HG03280 (cell line): ENCODE results near the gene TSHR.
"Not testable (repeated sequence)": the region's sequence is repeated elsewhere in the genome, so short reads cannot be mapped to it uniquely, and the experiment has no call there.

ENCODE experiments used
- ATAC-seq: cut with Tn5 transposase; IDR thresholded peaks from one replicate; pipeline ENCODE4 v1.9.1; 2021; ENCODE audit warnings: mild to moderate bottlenecking, moderate library complexity; ENCODE audit not compliant: unreplicated experiment

TSHR gene

DNA sequence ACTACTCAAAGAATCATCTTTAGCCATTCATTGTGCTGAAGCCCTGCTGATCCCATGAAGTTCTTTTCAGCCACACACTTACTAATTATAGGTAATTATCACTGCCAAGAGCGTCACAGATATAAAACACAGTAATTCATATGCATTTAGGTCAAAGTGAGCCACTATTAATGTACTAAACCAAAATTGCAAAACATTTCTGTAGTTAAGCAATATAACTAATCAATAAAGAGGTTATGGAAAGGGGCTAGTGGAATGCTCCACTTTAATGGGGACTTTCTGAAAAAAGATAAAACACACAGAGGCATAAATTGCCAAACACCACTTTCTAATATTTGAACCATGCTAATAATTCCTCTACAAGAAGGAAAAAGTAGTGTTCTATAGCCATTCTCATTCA is 7.1 kb upstream of the TSHR start:
- ATAC-seq = no peak

DNA sequence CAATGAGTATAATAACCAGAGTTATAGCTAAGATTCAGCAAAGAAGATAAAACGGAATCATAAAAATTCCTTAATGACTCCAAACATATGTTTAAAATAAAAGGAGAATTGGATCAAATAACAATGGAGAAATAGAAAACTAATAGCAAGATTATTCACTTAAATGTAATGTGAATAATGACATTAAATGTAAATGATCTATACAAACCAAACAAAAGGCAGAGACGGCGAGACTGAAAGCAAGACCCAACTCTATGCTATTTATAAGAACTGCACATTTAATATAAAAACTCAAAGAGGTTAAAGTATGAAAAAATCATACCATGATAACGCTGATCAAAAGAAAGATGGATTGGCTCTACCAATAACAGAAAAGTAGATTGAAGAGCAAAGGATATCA is 3.9 kb upstream of the TSHR start:
- no peak for ATAC-seq

DNA sequence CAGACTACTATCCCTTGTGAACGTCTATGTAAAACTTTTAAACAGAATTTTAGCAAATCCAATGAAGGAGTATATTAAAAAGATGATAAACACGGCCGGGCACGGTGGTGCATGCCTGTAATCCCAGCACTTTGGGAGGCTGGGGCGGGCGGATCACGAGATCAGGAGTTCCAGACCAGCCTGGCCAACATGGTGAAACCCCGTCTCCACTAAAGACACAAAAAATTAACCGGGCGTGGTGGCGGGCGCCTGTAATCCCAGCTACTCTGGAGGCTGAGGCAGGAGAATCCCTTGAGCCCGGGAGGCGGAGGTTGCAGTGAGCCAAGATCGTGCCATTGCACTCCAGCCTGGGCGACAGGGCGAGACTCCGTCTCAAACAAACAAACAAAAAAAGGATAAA is 2.2 kb upstream of the TSHR start:
- ATAC-seq = not testable (repeated sequence)

DNA sequence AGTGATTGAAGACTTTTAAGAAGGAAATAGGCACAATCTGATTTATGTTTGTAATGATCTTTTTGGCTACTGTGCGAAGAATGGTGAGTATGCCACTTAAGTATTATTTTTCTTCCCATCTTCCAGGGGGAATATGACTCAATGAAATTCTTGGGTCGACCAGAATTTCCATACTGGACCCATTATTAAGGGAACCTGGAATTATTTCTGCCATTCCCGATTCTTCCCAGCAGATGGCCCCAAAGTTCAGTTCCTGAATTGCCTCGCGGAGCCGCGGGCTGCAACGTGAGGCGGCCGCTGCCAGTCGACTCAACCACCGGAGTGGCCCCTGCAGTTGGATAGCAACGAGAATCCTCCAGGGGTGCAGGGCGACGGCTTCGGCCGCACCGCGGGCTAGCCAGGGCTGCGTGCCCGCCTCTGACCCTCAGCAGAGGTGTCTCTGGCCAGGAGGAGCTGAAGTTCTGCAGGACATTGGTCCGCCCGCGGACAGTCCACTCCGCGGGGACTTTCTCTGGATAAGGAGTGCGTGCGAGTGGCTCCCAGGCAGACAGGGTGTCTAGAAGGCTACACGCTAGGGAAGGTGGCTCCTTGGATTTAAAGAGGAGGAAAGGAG is 628 bp upstream of the TSHR start:
- ATAC-seq = no peak

DNA sequence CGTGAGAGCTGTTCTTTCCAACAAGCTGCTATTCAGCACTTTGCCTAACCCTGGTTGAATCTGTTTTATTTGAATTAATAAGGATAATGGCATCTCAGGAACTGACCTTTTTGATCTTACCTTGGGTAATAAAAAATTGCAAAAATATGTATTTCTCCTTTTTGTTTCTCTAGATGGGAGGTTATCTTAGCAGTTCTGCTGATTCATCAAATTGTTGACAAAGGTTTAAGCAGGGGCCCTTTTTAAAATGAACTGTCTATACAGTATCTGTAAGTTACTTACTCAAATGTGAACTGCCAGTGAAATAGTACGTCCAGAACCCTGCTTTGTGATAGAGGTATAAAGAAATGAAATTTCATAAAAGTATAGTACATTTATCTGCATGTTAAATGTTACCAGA is 681 bp downstream of the TSHR start:
- ATAC-seq = no peak

DNA sequence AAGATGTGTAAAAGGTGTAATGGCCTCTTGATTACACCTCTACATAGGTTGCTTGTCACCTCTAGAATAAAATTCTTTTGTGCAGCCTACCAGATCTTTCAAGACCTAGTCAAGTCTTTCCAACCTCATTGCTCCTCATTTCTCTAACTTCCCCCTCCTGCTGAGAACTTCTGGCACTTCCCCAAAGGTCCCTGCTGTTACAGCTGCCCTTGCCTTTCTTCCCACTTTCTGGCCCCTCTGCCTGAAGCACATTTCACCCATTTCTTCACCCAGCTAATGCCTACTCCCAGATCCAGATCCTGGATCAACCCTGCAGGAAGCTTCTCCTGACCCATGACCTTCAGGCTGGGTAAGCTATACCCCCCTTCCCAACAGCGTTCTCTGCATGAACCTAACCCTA is 1.5 kb downstream of the TSHR start:
- ATAC-seq = no peak

DNA sequence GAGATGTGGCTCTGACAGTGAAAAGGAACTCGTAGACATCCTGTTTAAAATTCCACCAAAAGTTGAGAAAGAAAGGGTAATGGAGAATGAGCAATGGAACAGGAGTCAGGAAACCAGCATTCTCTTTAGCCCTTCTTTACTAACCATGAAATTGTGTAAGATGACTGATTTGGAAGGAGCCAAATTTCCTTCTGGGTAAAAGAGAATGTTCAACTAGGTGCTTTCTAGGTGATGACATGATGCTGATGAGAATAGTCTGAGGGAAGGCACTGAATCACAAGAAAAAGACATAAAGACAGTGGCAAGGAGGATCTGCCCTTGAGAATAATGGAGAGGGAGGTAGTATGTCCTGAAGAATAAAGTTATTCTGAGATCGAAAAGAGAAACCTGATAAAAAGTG is 2.2 kb downstream of the TSHR start:
- no peak for ATAC-seq

DNA sequence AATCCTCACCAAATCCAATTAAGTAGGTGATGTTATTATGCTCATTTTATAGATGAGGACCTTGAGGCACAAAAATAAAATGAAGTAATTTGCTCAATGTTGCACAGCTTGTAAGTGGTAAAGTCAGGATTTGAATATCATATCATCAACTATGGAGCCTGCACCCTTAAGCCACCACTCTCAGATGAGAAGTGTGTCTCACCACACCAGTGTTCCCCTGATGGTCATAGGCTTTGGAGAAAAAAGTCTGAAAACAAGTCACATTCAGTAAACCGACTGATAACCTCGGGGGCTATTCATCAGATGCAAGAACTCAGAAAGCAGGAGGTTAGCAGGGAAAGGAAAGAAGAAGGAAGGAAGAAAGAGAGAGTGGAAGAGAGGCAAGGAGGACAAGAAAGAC is 2.8 kb downstream of the TSHR start:
- no peak for ATAC-seq

DNA sequence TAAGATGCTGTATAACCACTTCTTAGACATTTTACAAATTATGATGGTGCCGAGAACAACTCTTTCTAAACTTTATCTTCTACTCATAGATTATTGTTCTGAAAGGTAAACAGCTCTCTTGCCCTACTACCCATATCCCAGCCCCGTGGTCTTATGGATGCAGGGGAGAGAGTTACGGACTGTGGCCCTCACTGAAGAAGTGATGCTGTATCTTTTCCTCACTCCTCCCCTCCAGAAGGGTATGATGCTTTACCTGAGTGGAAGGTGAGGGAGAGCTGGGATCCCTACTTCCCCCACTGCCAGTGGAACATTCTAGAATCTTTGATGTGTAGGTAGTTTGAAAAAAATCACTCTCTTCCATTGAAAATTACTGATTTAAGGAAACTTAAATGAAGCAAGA is 3.5 kb downstream of the TSHR start:
- no peak for ATAC-seq

DNA sequence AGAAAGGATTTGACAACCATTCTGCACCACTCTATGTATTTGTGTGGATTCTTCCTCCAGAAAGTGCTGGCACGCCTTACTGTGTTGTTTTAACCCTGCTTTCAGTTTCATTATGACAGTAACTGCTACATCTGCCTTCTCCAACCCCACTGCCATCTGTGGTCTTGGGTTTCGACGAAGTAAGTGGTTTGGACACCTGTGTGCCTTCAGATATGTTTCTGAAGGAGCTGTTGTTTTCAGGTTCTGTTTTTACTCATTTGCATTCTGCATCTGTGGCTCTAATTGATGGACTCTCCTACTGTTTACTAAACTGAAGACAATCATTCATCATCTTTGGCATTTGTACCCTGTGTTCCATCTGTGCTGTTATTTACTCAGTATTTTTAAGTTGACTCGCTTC is 4.1 kb downstream of the TSHR start:
- peak; percentile 97 for ATAC-seq

DNA sequence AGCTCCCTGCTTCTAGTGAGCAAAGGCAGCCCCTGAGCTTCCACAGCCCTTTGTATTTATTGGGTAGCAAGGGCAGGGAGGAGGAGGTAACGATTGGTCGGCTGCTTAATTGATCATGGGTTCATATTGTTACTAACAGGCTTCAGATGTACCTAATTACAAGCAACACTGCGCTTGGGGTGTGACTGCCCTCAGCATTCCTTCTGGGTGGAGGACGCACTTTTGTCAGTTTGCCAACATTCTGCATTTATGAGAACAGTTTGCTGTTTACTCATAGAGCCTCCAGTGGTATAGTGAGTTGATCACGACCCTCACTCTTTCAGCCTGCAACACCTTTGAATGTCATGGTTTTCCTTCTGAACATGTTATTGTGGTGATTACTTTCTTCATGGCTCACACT is 9.6 kb downstream of the TSHR start:
- no peak for ATAC-seq

DNA sequence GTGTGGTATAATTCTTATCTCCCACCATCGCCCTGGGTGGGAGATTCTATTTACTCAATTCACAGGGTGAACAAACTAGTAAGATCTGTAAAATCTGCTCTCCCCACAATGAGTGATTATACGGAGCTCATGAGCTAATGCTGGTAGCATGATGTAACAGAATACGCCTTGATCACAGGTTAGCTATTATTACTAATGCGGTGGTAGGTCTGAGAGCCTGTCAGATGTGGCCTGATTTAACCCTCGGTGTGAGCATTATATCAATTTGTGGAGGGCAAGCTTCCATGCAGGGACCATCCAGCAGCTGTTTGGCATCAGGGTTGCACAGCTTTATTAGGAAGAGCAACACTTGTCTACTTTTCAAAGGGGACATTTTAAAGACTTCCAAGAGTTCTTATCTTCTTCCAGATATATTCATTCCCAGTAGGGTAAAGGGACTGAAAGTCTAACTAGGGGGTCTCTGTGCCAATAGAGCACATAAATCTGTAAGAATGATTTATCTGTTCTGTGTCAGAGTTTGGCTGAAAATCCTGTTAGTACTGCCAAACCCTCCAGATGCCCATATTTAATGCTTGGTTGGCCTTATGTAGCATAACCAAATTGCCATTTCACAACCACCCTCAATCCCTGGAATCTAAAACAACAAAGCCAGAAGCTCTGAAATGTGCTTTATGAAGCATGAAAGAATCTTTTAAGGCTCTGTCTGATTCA is 18.7 kb downstream of the TSHR start:
- ATAC-seq = no peak

DNA sequence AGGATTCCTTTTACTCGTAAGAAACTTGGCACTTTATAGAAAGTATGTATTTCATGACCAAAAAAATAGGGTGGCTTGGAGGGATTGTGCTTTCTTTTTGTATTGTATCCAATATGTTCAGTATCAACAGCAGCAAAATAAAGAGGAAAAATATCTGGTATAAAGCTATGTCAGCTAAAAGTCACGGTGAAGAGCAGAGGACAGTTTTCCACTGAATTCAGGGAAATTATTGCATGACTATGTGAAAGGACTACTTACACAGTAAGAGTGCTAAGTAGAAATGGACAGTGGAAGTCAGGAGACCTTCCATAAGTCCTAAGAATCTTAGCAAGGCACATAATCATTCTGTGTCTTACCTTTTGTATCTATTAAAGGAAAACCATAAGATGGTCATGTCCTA is 19.3 kb downstream of the TSHR start:
- no peak for ATAC-seq

DNA sequence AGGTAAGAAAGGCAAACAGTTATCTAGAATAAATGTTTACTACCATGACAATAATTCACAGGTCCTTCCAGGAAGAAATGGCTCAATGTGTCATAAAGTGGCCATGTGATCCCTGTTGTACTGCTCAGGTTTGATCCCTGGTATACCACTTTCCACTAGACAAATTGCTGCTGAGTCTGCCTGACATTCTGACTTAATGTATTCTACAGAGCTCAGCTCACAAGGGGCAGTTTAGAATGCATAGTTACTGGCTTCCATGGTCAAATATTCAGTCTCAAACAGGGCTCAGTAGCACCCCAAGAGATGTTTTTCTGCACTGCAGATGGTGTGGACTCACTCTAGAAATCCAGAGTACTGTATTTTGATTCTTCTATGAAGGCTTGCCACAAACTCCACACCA is 21.8 kb downstream of the TSHR start:
- peak; percentile 76 for ATAC-seq

DNA sequence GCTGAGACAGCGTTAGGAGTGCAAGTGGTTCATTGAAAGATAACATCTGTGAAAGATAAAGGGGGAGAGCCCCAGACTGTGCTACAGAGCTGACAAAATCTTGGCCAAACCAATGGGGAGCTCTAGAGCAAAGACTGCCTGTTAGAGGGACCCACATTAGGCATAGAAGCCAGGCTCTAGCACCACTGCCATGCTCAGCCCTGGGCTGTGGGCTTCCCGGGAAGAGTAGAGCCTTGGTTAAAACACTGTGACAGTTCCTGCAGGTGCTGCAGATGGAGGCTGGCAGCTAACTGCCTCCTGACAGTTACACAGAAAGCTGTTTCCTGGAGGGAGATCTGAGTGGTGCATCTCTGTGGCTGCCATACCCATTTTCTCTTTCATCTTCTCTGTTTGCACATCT is 23.0 kb downstream of the TSHR start:
- ATAC-seq = no peak

DNA sequence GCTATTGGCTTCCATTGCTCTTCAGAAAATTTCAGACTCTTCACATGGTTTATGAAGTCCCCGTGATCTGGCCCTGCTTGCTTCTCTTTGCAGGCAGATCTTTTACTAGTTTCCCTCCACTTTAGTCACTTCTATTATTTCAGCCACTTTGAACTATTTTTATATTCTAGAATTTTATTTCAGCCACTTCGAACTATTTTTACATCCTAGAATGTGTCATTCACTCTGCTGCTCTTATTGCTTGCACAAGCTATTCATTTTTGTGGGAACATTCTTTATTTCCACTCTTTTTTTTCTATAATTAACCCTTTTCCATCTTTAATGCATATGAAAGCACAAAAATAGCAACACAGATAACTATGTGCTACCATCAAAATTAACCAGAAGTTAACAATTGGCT is 24.5 kb downstream of the TSHR start:
- ATAC-seq = no peak

DNA sequence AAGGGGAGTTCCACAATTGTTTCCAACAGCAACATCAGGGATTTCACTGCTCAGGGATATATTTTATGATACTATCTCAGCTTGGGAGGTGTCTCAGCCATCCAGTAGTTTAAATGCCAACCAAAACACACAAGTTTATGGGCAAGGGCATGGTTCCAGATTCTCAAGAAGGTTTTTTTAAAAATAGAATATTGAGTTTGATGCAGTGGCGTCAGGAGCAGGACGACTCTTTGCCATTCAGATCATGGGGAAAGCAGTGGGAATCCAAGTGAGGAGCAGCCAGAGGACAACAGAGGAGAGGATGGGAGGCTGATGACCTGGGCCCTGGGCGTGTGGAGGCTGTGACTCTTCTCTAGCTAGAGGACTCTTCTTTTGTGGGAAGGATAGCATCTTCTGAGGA is 25.7 kb downstream of the TSHR start:
- no peak for ATAC-seq

DNA sequence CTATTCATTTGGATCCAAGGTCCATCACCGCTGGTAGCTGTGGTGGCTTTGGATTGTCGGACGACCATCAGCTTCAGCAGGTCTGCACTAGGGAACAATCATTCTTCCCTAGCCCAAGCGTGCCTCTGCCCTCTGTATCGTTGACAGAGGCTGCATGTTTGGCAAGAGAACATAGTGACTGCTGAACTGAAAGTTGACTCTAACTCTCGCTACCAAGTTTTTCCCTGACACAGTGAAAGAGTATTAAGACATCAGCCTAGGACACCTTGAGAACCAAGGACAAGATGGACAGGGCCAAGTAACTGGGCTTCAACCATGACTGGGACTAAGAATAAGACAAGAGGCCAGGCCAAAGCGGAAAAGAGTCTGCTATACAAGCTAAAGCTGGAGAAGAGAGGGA is 26.3 kb downstream of the TSHR start:
- ATAC-seq = no peak

DNA sequence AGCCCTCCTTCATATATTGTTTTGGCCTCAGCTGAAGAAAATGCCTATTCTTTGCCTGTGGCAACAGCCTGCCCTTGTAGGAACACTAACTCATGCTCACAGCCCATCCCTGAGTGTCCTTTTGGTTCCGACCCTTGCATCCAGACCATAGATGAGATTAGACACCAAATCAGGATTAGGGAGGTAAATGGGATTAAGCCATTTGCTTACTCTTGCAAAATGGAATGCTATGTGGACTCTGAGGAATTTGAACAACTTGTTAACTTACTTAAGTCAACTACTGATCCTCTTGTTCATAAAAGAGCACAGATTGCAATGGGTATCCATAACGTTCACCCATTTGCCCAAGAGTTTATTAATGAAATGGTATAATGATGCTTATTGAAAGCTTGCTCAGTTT is 27.3 kb downstream of the TSHR start:
- no peak for ATAC-seq

DNA sequence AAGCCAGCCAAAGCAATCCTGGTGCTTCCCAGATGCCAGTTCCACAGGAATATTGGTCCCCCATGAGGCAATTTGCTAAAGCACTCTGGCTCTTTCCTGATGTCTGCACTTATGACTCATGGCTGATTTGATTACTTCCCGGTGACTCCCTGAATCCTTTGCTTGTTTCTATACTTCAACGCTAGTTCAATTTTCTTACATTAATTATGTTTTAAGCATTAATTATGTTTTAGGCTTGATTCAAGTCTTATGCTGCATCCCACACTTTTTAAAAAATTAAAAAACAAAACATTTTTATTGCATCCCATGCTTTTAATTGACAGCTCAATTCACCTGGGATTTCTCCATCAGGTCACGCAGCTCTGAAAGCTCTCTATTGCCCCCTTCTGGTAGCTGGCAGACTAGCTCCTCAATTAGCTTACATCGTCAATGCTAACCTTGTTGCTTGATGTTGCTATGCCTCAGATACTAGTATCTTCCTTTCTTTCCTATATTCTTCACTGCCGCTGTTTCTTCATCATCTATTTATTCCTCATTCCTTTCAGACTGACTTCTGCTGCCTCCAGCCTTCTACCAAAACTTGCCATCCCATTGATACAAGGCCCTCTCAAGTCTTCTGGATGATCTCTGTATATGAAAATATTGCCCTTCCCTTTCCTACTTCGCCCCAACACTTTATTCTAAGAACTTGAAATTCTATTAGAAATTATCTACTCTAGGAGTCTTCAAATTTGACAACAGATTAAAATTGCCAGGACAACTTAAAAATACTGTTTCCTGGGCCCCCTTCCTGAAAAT is 32.0 kb downstream of the TSHR start:
- ATAC-seq = no peak

DNA sequence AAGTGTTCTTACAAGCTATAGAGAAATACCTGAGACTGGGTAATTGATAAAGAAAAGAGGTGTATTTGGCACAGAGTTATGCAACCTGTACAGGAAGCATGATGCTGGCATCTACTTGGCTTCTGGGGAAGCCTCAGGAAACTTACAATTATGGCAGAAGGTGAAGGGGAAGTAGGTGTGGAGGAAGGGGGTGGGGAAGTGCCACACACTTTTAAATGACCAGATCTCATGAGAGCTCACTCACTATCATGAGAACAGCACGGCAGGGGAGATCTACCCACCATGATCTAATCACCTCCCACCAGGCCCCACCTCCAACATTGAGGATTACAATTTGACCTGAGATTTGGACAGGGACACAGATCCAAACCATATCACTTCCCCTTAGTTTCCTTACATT is 32.8 kb downstream of the TSHR start:
- ATAC-seq = no peak

DNA sequence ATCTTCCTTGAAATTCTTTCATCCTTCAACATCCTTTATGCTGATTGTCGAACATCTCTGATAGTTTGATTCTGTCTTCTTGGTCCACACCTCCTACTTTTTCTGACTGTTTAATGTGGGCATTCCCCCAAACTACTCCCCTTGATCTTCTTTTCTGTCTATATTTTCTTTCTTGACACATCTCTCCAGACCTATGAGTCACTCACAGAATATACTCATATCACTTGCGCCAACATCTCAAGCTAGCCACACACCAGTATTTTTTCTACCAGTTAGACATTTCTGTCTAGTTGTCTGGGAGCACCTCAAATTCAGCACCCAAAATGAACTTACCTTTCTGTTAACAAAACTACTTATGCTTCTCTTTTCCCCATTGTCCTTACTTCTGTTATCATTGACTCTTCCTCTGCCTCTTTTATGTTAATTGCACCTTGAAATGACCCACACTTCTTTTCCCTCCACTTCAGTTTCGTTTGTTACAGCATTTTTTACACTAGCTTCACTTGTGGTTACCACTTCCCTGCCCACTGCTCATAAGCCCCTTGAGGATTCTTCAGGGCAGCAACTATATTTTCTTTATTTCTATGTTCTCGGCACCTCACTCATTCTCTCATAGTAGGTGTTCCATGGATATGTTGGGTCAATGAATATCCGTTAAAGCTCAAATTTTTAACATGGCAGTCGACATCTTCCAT is 33.5 kb downstream of the TSHR start:
- peak; percentile 52 for ATAC-seq
